HCT116 (cell line): ENCODE results near the gene TMEM209.

ENCODE experiments used
- POLR2A ChIP-seq: IDR thresholded peaks from 2 replicates; pipeline ENCODE4 v1.7.0; 2011; ENCODE audit warnings: borderline replicate concordance; ENCODE audit not compliant: insufficient read depth, insufficient read length; ENCODE audit errors: extremely low read depth
- SIN3A ChIP-seq: IDR thresholded peaks from 2 replicates; pipeline ENCODE4 v1.6.1; 2012; ENCODE audit warnings: low read depth
- TF ChIP-seq, protein P1 (sequence below), 3 experiments: fragments of 200-600 bp in 1 of 3; sonication (generic) in 1 of 3; IDR thresholded peaks in 2 of 3; conservative IDR thresholded peaks in 1 of 3; 2 replicates each; pipeline ENCODE4 v1.5.1; 2012 to 2017; ENCODE audit warnings: low read depth in 2 of 3, low read length in 2 of 3, antibody characterized with exemption in 1 of 3, borderline replicate concordance in 1 of 3, control low read depth in 1 of 3, mild to moderate bottlenecking in 1 of 3, mixed read lengths in 1 of 3, mixed run types in 1 of 3, moderate library complexity in 1 of 3; ENCODE audit not compliant: insufficient read depth in 1 of 3

GRCh38 chr7:130141884-130142653 is 63.1 kb downstream of the TMEM209 start:
- TF ChIP-seq, protein P1, sequence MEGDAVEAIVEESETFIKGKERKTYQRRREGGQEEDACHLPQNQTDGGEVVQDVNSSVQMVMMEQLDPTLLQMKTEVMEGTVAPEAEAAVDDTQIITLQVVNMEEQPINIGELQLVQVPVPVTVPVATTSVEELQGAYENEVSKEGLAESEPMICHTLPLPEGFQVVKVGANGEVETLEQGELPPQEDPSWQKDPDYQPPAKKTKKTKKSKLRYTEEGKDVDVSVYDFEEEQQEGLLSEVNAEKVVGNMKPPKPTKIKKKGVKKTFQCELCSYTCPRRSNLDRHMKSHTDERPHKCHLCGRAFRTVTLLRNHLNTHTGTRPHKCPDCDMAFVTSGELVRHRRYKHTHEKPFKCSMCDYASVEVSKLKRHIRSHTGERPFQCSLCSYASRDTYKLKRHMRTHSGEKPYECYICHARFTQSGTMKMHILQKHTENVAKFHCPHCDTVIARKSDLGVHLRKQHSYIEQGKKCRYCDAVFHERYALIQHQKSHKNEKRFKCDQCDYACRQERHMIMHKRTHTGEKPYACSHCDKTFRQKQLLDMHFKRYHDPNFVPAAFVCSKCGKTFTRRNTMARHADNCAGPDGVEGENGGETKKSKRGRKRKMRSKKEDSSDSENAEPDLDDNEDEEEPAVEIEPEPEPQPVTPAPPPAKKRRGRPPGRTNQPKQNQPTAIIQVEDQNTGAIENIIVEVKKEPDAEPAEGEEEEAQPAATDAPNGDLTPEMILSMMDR (IDR thresholded peaks at IDR 0.05 in 2 of 3, conservative IDR thresholded peaks at IDR 0.05 in 1 of 3; ENCODE audit: borderline replicate concordance in 1 of 3, insufficient read depth in 1 of 3, low read depth in 2 of 3, low read length in 2 of 3): no peak
- TF ChIP-seq SIN3A (no peak), POLR2A (no peak)
